Common myeloid progenitor, CD34-positive (primary cell): ENCODE data around the gene HSPA12B.
A peak's percentile ranks its signal among the peaks of the same experiment; 100 is the strongest.

Source experiments
- CTCF ChIA-PET: fragments of 350-600 bp; sonication (Branson Sonifier 250); formaldehyde crosslinking; loops from one replicate; lab custom pipeline; 2021; ENCODE audit warnings: antibody characterized with exemption; lab: Charles Lee
- POLR2A ChIA-PET: fragments of 350-600 bp; sonication (Branson Sonifier 250); formaldehyde crosslinking; loops from one replicate; lab custom pipeline; 2021; ENCODE audit warnings: antibody characterized with exemption; lab: Charles Lee
- DNase-seq, 3 donors: peaks; one replicate each; pipeline versions ENCODE4 v3.0.0 to v3.0.0-alpha.2; 2013
- H3K27ac ChIP-seq, 2 experiments: 1 replicate in 1 of 2; 2 replicates in 1 of 2; pipeline ENCODE4 v1.7.0; 2013; ENCODE audit warnings: inconsistent platforms in 2 of 2, low read length in 2 of 2, mild to moderate bottlenecking in 2 of 2, low read depth in 1 of 2, moderate library complexity in 1 of 2; ENCODE audit not compliant: severe bottlenecking in 2 of 2, insufficient read depth in 1 of 2, poor library complexity in 1 of 2
- H3K27me3 ChIP-seq, 5 experiments: replicated peaks in 2 of 5; 1 replicate in 3 of 5; 2 replicates in 2 of 5; pipeline versions ENCODE4 v1.6.1 to v1.7.0; 2013; ENCODE audit warnings: low read length in 4 of 5, mild to moderate bottlenecking in 2 of 5, moderate library complexity in 2 of 5, inconsistent platforms in 1 of 5; ENCODE audit not compliant: insufficient read depth in 5 of 5, control insufficient read depth in 4 of 5
- H3K36me3 ChIP-seq, 4 experiments: 1 replicate in 2 of 4; 2 replicates in 2 of 4; pipeline versions ENCODE4 v1.6.1 to v1.7.0; 2013; ENCODE audit warnings: low read length in 3 of 4, control low read depth in 1 of 4, mild to moderate bottlenecking in 1 of 4; ENCODE audit not compliant: control insufficient read depth in 4 of 4, insufficient read depth in 4 of 4
- H3K4me1 ChIP-seq, 4 experiments: 1 replicate in 3 of 4; 2 replicates in 1 of 4; pipeline versions ENCODE4 v1.6.1 to v1.7.1; 2013; ENCODE audit warnings: low read length in 3 of 4, mild to moderate bottlenecking in 3 of 4, control low read depth in 1 of 4, inconsistent platforms in 1 of 4, moderate library complexity in 1 of 4; ENCODE audit not compliant: control insufficient read depth in 4 of 4, insufficient read depth in 4 of 4; ENCODE audit errors: control extremely low read depth in 1 of 4
- H3K4me3 ChIP-seq, 7 experiments: 1 replicate in 4 of 7; 2 replicates in 3 of 7; pipeline versions ENCODE4 v1.5.1 to v1.7.0; 2013; ENCODE audit warnings: mild to moderate bottlenecking in 7 of 7, low read length in 6 of 7, moderate library complexity in 6 of 7, inconsistent platforms in 2 of 7, low read depth in 2 of 7, control low read depth in 1 of 7; ENCODE audit not compliant: insufficient read depth in 4 of 7, control insufficient read depth in 1 of 7; ENCODE audit errors: extremely low read depth in 1 of 7
- H3K9me3 ChIP-seq, 5 experiments: 1 replicate in 4 of 5; 2 replicates in 1 of 5; pipeline versions ENCODE4 v1.6.1 to v1.7.1; 2013; ENCODE audit warnings: low read length in 4 of 5, mild to moderate bottlenecking in 2 of 5, inconsistent platforms in 1 of 5, low read depth in 1 of 5, moderate library complexity in 1 of 5; ENCODE audit not compliant: control insufficient read depth in 4 of 5, insufficient read depth in 2 of 5; ENCODE audit errors: control extremely low read depth in 1 of 5
- WGBS: methylation state at CpG from one replicate; pipeline ENCODE4 v1.1.5; 2013; ENCODE audit not compliant: insufficient coverage; 5-methylcytosine and 5-hydroxymethylcytosine counted together

Gene HSPA12B

GRCh38 chr20:3781153-3781910 lies 48.8 kb downstream of the HSPA12B start, which contains the start of gene SPEF1:
SPEF1 (minus strand) TSS chr20:3781448; CDS start chr20:3781287, 161 bp downstream.
- peaks cover 0 to 34% (median 18%) of the 10 kb centered on the region in 5 experiments for H3K27me3 ChIP-seq
- H3K9me3 ChIP-seq: no peaks in the 10 kb centered on the region
- 10% methylated on average over 24 of the region's 28 CpGs for WGBS
- H3K4me3 ChIP-seq: peak within 1 kb of the TSS in 6 of 7 experiments; percentile 31 to 73 (median 60)
- H3K27ac ChIP-seq: no peak within 1 kb of the TSS
- H3K4me1 ChIP-seq: peaks cover 0 to 43% (median 37%) of the 10 kb centered on the region in 4 experiments
- CTCF ChIA-PET: interaction anchor here (0.7 to 1.5 kb wide), 6 partner anchors 9 to 74 kb away, joined by 3 to 5 read pairs (median 4); partner anchors contain the start of gene AP5S1
- POLR2A ChIA-PET: interaction anchor here (1.2 kb wide), 1 partner anchor 37 kb away, joined by 3 read pairs; no protein-coding TSS in a partner anchor
- H3K36me3 ChIP-seq: peaks cover 0 to 11% (median 7%) of the 10 kb centered on the region in 4 experiments
- DNase-seq: peak; percentile 83 to 89 (median 85)

- H3K36me3 ChIP-seq: peaks cover 0 to 11% (median 7%) of the 10 kb centered on the region in 4 experiments
- peaks cover 7 to 44% (median 38%) of the 10 kb centered on the region in 4 experiments for H3K4me1 ChIP-seq
- no peak for DNase-seq
- CTCF ChIA-PET: no interaction called here
- H3K27ac ChIP-seq: no peak overlapping the region
- H3K4me3 ChIP-seq: no peak overlapping the region
- POLR2A ChIA-PET: no interaction called here
- peaks cover 0 to 23% (median 15%) of the 10 kb centered on the region in 5 experiments for H3K27me3 ChIP-seq
- no peaks in the 10 kb centered on the region for H3K9me3 ChIP-seq
- WGBS: 93% methylated on average over 5 of the region's 6 CpGs
These were observed 50.1 kb downstream of the HSPA12B start for GRCh38 chr20:3782597-3782996.

- peaks cover 7 to 41% (median 34%) of the 10 kb centered on the region in 4 experiments for H3K4me1 ChIP-seq
- peaks cover 0 to 19% (median 13%) of the 10 kb centered on the region in 5 experiments for H3K27me3 ChIP-seq
- CTCF ChIA-PET: interaction anchor here (9.4 kb wide), 1 partner anchor 36 kb away, joined by 127 read pairs; the partner anchor contains the start of gene AP5S1
- no peaks in the 10 kb centered on the region for H3K9me3 ChIP-seq
- POLR2A ChIA-PET: no interaction called here
- no peak overlapping the region for H3K4me3 ChIP-seq
- H3K27ac ChIP-seq: peak overlapping the region in 1 of 2 experiments; percentile 25
- peaks cover 0 to 11% (median 7%) of the 10 kb centered on the region in 4 experiments for H3K36me3 ChIP-seq
- WGBS: 100% methylated on average over 2 of the region's 2 CpGs
- no peak for DNase-seq
These were observed 50.6 kb downstream of the HSPA12B start for GRCh38 chr20:3783068-3783489.

GRCh38 chr20:3783511-3784195 lies 51.2 kb downstream of the HSPA12B start:
- WGBS: 89% methylated on average over 9 of the region's 10 CpGs
- POLR2A ChIA-PET: no interaction called here
- H3K4me1 ChIP-seq: peaks cover 7 to 35% (median 29%) of the 10 kb centered on the region in 4 experiments

GRCh38 chr20:3784216-3784853 lies 51.9 kb downstream of the HSPA12B start:
- ChIA-PET POLR2A (no interaction called here), CTCF (interaction anchor here (1.0 to 9.4 kb wide), 3 partner anchors 34 to 74 kb away, joined by 3 to 127 read pairs (median 4); partner anchors contain the start of gene AP5S1)
- DNase-seq: no peak
- 87% methylated on average over 15 of the region's 17 CpGs for WGBS
- no peak overlapping the region for H3K27ac ChIP-seq
- H3K9me3 ChIP-seq: no peaks in the 10 kb centered on the region
- peaks cover 7 to 35% (median 28%) of the 10 kb centered on the region in 4 experiments for H3K4me1 ChIP-seq
- no peak overlapping the region for H3K4me3 ChIP-seq
- H3K27me3 ChIP-seq: peaks cover 0 to 6% (median 5%) of the 10 kb centered on the region in 5 experiments
- H3K36me3 ChIP-seq: peaks cover 0 to 11% (median 7%) of the 10 kb centered on the region in 4 experiments

More at GRCh38 chr20:3783511-3784195, 51.2 kb downstream of the HSPA12B start:
- Histone ChIP-seq H3K36me3 (peaks cover 0 to 11% (median 7%) of the 10 kb centered on the region in 4 experiments), H3K4me3 (no peak overlapping the region), H3K9me3 (no peaks in the 10 kb centered on the region), H3K27ac (peak overlapping the region in 1 of 2 experiments; percentile 25), H3K27me3 (peaks cover 0 to 13% (median 9%) of the 10 kb centered on the region in 5 experiments)
- DNase-seq: no peak
- CTCF ChIA-PET: interaction anchor here (1.4 to 9.4 kb wide), 2 partner anchors 35 to 74 kb away, joined by 4 to 127 read pairs; partner anchors contain the start of gene AP5S1

GRCh38 chr20:3784863-3785239 lies 52.4 kb downstream of the HSPA12B start:
- 87% methylated on average over 5 of the region's 6 CpGs for WGBS
- CTCF ChIA-PET: interaction anchor here (1.0 to 9.4 kb wide), 4 partner anchors 16 to 73 kb away, joined by 3 to 127 read pairs (median 4); partner anchors contain the start of gene AP5S1

More at GRCh38 chr20:3784863-3785239, 52.4 kb downstream of the HSPA12B start:
- peaks cover 7 to 35% (median 28%) of the 10 kb centered on the region in 4 experiments for H3K4me1 ChIP-seq
- DNase-seq: no peak
- no peak overlapping the region for H3K4me3 ChIP-seq
- H3K27me3 ChIP-seq: peaks cover 0 to 2% (median under 1%) of the 10 kb centered on the region in 5 experiments
- H3K9me3 ChIP-seq: no peaks in the 10 kb centered on the region
- H3K36me3 ChIP-seq: peaks cover 0 to 11% (median 7%) of the 10 kb centered on the region in 4 experiments
- POLR2A ChIA-PET: no interaction called here
- H3K27ac ChIP-seq: no peak overlapping the region
